Uterus (tissue), 4 donors: ENCODE results near the gene TLR1. TPM values are rescaled to one million over a fixed set of nuclear protein-coding genes. Genes with fewer than 3 reads are reported as not detected.

Source experiments
- DNase-seq, 2 donors: peaks; one replicate each; pipeline ENCODE4 v3.0.0-alpha.2; 2019 to 2020
- H3K27ac ChIP-seq, 2 donors: fragments of 200-600 bp; sonication (generic); 1 replicate in 1 of 2; 2 replicates in 1 of 2; pipeline ENCODE4 v1.5.1; 2016 to 2018
- H3K27me3 ChIP-seq, 2 donors: fragments of 200-600 bp; sonication (generic); one replicate each; pipeline ENCODE4 v1.5.1; 2018 to 2019; ENCODE audit warnings: control low read depth in 1 of 2
- H3K36me3 ChIP-seq, 2 donors: fragments of 200-600 bp; sonication (generic); one replicate each; pipeline ENCODE4 v1.5.1; 2019; ENCODE audit warnings: control low read depth in 1 of 2
- H3K4me1 ChIP-seq, 2 donors: fragments of 200-600 bp; sonication (generic); one replicate each; pipeline ENCODE4 v1.5.1; 2018 to 2019; ENCODE audit warnings: control low read depth in 1 of 2
- H3K4me3 ChIP-seq, 2 donors: fragments of 200-600 bp; sonication (generic); 1 replicate in 1 of 2; 2 replicates in 1 of 2; pipeline ENCODE4 v1.5.1; 2018 to 2019; ENCODE audit warnings: mild to moderate bottlenecking in 1 of 2
- H3K9me3 ChIP-seq, 2 donors: fragments of 200-600 bp; sonication (generic); one replicate each; pipeline ENCODE4 v1.5.1; 2019; ENCODE audit warnings: control low read depth in 1 of 2
- CTCF ChIP-seq, 4 experiments: fragments of 200-600 bp in 2 of 4; fragments of 450-650 bp in 2 of 4; sonication (generic) in 2 of 4; IDR thresholded peaks; one replicate each; pipeline ENCODE4 v1.5.1; 2016 to 2019; ENCODE audit warnings: antibody characterized with exemption in 4 of 4, mild to moderate bottlenecking in 2 of 4, moderate library complexity in 1 of 4
- POLR2A ChIP-seq, 2 donors: fragments of 450-650 bp; IDR thresholded peaks; one replicate each; pipeline ENCODE4 v1.6.1; 2016; ENCODE audit warnings: antibody characterized with exemption in 2 of 2, mild to moderate bottlenecking in 1 of 2, moderate library complexity in 1 of 2
- intact Hi-C: fragments of 100-400 bp; cut with DNase I; formaldehyde crosslinking; loops from one replicate; pipeline ENCODE4 v1.15.1; 2023; ENCODE audit warnings: low total_unique reads
- total RNA-seq, 4 donors: library from RNA; depleted of rRNA in 3 of 4; stranded (reverse); fragments of >200 nt in 3 of 4; gene quantifications; one replicate each; pipeline versions ENCODE4 v1.1.0 to v1.2.4, GENCODE V29; 2014 to 2023
- donor health status: DM: yes; HTN: yes; CAD: no.

Gene TLR1
- total RNA-seq, 4 donors from 2014 or later, result 6.1 to 32.3 (median 20.4) TPM

- intact Hi-C loops, result no loop called here
- TF ChIP-seq POLR2A (IDR thresholded peaks at IDR 0.05) (no peak), CTCF (IDR thresholded peaks at IDR 0.05) (no peak)
- no peak for DNase-seq
- no peaks in the 10 kb centered on the region for H3K36me3 ChIP-seq
- H3K9me3 ChIP-seq, result peaks cover 0 to 8% of the 10 kb centered on the region in 2 donors
- no peaks in the 10 kb centered on the region for H3K27me3 ChIP-seq
- H3K4me3 ChIP-seq, result no peak overlapping the region
- H3K4me1 ChIP-seq, result no peaks in the 10 kb centered on the region
- no peak overlapping the region for H3K27ac ChIP-seq
Measured at GRCh38 chr4:38800366-38800765, 4.2 kb downstream of the TLR1 start.

GRCh38 chr4:38795087-38795486 is 9.5 kb downstream of the TLR1 start:
- Histone ChIP-seq H3K4me3 (no peak overlapping the region), H3K4me1 (no peaks in the 10 kb centered on the region), H3K36me3 (no peaks in the 10 kb centered on the region), H3K9me3 (peaks cover 0 to 4% of the 10 kb centered on the region in 2 donors), H3K27me3 (no peaks in the 10 kb centered on the region), H3K27ac (no peak overlapping the region)
- DNase-seq, result no peak
- intact Hi-C loops, result no loop called here
- no peak for TF ChIP-seq CTCF (IDR thresholded peaks at IDR 0.05)
- TF ChIP-seq POLR2A (IDR thresholded peaks at IDR 0.05), result no peak

- DNase-seq, result no peak
- intact Hi-C loops, result no loop called here
- no peak overlapping the region for H3K4me3 ChIP-seq
- H3K27ac ChIP-seq, result no peak overlapping the region
- no peaks in the 10 kb centered on the region for H3K4me1 ChIP-seq
- no peaks in the 10 kb centered on the region for H3K36me3 ChIP-seq
- no peaks in the 10 kb centered on the region for H3K27me3 ChIP-seq
- peaks cover 0 to 4% of the 10 kb centered on the region in 2 donors for H3K9me3 ChIP-seq
- TF ChIP-seq POLR2A (IDR thresholded peaks at IDR 0.05), result no peak
- TF ChIP-seq CTCF (IDR thresholded peaks at IDR 0.05), result no peak
Measured at GRCh38 chr4:38794051-38794450, 10.5 kb downstream of the TLR1 start.

GRCh38 chr4:38791010-38791409 is 13.6 kb downstream of the TLR1 start:
- Histone ChIP-seq H3K9me3 (no peaks in the 10 kb centered on the region), H3K4me1 (no peaks in the 10 kb centered on the region), H3K27me3 (no peaks in the 10 kb centered on the region), H3K4me3 (no peak overlapping the region), H3K36me3 (no peaks in the 10 kb centered on the region), H3K27ac (no peak overlapping the region)
- intact Hi-C loops, result no loop called here
- no peak for DNase-seq
- TF ChIP-seq POLR2A (IDR thresholded peaks at IDR 0.05) (no peak), CTCF (IDR thresholded peaks at IDR 0.05) (no peak)

GRCh38 chr4:38788317-38788716 is 16.3 kb downstream of the TLR1 start:
- H3K4me1 ChIP-seq, result no peaks in the 10 kb centered on the region
- H3K9me3 ChIP-seq, result no peaks in the 10 kb centered on the region
- DNase-seq, result no peak
- H3K36me3 ChIP-seq, result no peaks in the 10 kb centered on the region
- no peak overlapping the region for H3K27ac ChIP-seq
- H3K27me3 ChIP-seq, result no peaks in the 10 kb centered on the region
- TF ChIP-seq CTCF (IDR thresholded peaks at IDR 0.05), result no peak
- TF ChIP-seq POLR2A (IDR thresholded peaks at IDR 0.05), result no peak
- no peak overlapping the region for H3K4me3 ChIP-seq
- intact Hi-C loops, result no loop called here
